Measurements from ENCODE around the gene RLF. TPM values are rescaled to one million over a fixed set of nuclear protein-coding genes. Genes with fewer than 3 reads are reported as not detected.
A peak's percentile ranks its signal among the peaks of the same experiment; 100 is the strongest.

The RLF gene
- total and polyA plus RNA-seq, 4 donors = 1.7 to 13.4 (median 6.3) TPM

DNA sequence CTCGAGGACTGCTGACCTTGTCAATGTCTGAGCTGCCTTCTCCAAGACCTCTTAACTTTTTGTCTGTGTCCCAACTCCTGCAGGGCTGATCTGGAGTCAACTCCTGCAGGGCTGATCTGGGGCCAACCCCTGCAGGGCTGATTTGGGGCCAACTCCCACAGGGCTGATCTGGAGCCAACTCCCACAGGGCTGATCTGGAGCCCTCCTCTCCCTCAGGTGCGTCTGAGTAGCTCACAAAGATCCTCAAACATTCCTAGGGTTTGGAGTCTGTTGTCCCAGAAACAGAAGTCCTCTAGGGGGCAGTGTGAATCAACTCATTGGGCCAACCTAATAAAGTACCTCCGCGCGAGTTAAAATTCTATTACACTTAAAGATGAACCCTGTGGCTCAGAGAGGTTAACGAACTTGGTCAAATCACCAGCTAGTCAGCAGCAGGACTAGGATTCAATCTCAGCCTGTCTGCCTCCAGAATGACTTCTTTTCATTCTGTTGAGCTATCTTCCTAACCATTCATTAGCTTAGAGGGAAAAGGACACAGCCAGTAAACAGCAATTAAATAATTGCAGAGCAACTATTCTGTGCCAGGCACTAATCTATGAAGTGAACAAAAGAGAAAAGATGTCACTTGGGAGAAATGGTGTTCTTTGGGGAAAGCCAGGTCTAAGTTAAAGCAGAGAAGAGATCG, 17.2 kb upstream of the RLF start:
- Histone ChIP-seq H3K4me3 (ENCODE audit: low read depth in 1 of 3, low read length in 3 of 3) (no peak overlapping the region), H3K4me1 (ENCODE audit: control insufficient read depth in 4 of 4, insufficient read depth in 4 of 4, low read length in 3 of 4) (peaks cover 0 to 3% (median 0%) of the 10 kb centered on the region in 4 donors), H3K27me3 (ENCODE audit: control insufficient read depth in 4 of 4, insufficient read depth in 4 of 4, low read length in 3 of 4) (peaks cover 0 to 4% (median 0%) of the 10 kb centered on the region in 4 donors), H3K27ac (ENCODE audit: low read depth in 1 of 2, low read length in 2 of 2) (no peak overlapping the region), H3K36me3 (ENCODE audit: control insufficient read depth in 4 of 4, insufficient read depth in 3 of 4, low read depth in 1 of 4, low read length in 3 of 4) (no peaks in the 10 kb centered on the region), H3K9ac (ENCODE audit: low read depth in 1 of 2, low read length in 2 of 2) (no peak overlapping the region), H3K9me3 (ENCODE audit: control insufficient read depth in 4 of 4, low read length in 3 of 4) (no peaks in the 10 kb centered on the region)
- 15% methylated on average over 7 of the region's 7 CpGs for WGBS
- peak; percentile 51 for DNase-seq (ENCODE audit: low spot score)
- TF ChIP-seq RAD21 (IDR thresholded peaks at IDR 0.05) (peak; percentile 91 to 92), RXRA (IDR thresholded peaks at IDR 0.05) (peak; percentile 16 to 67), HNF4A (conservative IDR thresholded peaks at IDR 0.05) (peak in 1 of 2 donors; percentile 15), EGR1 (IDR thresholded peaks at IDR 0.05; ENCODE audit: low read depth in 2 of 2) (no peak)
- TF ChIP-seq, protein P1, sequence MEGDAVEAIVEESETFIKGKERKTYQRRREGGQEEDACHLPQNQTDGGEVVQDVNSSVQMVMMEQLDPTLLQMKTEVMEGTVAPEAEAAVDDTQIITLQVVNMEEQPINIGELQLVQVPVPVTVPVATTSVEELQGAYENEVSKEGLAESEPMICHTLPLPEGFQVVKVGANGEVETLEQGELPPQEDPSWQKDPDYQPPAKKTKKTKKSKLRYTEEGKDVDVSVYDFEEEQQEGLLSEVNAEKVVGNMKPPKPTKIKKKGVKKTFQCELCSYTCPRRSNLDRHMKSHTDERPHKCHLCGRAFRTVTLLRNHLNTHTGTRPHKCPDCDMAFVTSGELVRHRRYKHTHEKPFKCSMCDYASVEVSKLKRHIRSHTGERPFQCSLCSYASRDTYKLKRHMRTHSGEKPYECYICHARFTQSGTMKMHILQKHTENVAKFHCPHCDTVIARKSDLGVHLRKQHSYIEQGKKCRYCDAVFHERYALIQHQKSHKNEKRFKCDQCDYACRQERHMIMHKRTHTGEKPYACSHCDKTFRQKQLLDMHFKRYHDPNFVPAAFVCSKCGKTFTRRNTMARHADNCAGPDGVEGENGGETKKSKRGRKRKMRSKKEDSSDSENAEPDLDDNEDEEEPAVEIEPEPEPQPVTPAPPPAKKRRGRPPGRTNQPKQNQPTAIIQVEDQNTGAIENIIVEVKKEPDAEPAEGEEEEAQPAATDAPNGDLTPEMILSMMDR (IDR thresholded peaks at IDR 0.05; ENCODE audit: low read depth, low read length, missing input control) = peak; percentile 63

- H3K27ac ChIP-seq (ENCODE audit: low read depth in 1 of 2, low read length in 2 of 2) = no peak overlapping the region
- H3K9me3 ChIP-seq (ENCODE audit: control insufficient read depth in 4 of 4, low read length in 3 of 4) = no peaks in the 10 kb centered on the region
- no peak for DNase-seq (ENCODE audit: low spot score)
- TF ChIP-seq HNF4G (IDR thresholded peaks at IDR 0.05) (no peak), ATF3 (IDR thresholded peaks at IDR 0.05) (no peak), ZBTB33 (IDR thresholded peaks at IDR 0.05) (no peak), RAD21 (IDR thresholded peaks at IDR 0.05) (no peak), YY1 (IDR thresholded peaks at IDR 0.05) (no peak), HNF4A (conservative IDR thresholded peaks at IDR 0.05) (no peak), JUND (IDR thresholded peaks at IDR 0.05) (no peak)
- 85% methylated on average over 6 of the region's 6 CpGs for WGBS
- H3K27me3 ChIP-seq (ENCODE audit: control insufficient read depth in 4 of 4, insufficient read depth in 4 of 4, low read length in 3 of 4) = no peaks in the 10 kb centered on the region
- no peaks in the 10 kb centered on the region for H3K36me3 ChIP-seq (ENCODE audit: control insufficient read depth in 4 of 4, insufficient read depth in 3 of 4, low read depth in 1 of 4, low read length in 3 of 4)
- peaks cover 0 to 3% (median 0%) of the 10 kb centered on the region in 4 donors for H3K4me1 ChIP-seq (ENCODE audit: control insufficient read depth in 4 of 4, insufficient read depth in 4 of 4, low read length in 3 of 4)
- H3K9ac ChIP-seq (ENCODE audit: low read depth in 1 of 2, low read length in 2 of 2) = no peak overlapping the region
- H3K4me3 ChIP-seq (ENCODE audit: low read depth in 1 of 3, low read length in 3 of 3) = no peak overlapping the region
Measured at GRCh38 chr1:40151457-40152079, 9.6 kb upstream of the RLF start.

- Histone ChIP-seq H3K36me3 (ENCODE audit: control insufficient read depth in 4 of 4, insufficient read depth in 3 of 4, low read depth in 1 of 4, low read length in 3 of 4) (no peaks in the 10 kb centered on the region), H3K27ac (ENCODE audit: low read depth in 1 of 2, low read length in 2 of 2) (no peak overlapping the region), H3K9ac (ENCODE audit: low read depth in 1 of 2, low read length in 2 of 2) (no peak overlapping the region), H3K4me1 (ENCODE audit: control insufficient read depth in 4 of 4, insufficient read depth in 4 of 4, low read length in 3 of 4) (peaks cover 0 to 3% (median 0%) of the 10 kb centered on the region in 4 donors), H3K9me3 (ENCODE audit: control insufficient read depth in 4 of 4, low read length in 3 of 4) (no peaks in the 10 kb centered on the region), H3K4me3 (ENCODE audit: low read depth in 1 of 3, low read length in 3 of 3) (no peak overlapping the region), H3K27me3 (ENCODE audit: control insufficient read depth in 4 of 4, insufficient read depth in 4 of 4, low read length in 3 of 4) (no peaks in the 10 kb centered on the region)
- DNase-seq (ENCODE audit: low spot score) = no peak
- TF ChIP-seq, protein P1 (IDR thresholded peaks at IDR 0.05; ENCODE audit: low read depth, low read length, missing input control) = peak; percentile 63
- TF ChIP-seq RXRA (IDR thresholded peaks at IDR 0.05) (no peak), ATF3 (IDR thresholded peaks at IDR 0.05) (no peak), RAD21 (IDR thresholded peaks at IDR 0.05) (peak; percentile 83 to 86)
- WGBS = 1% methylated on average over 2 of the region's 2 CpGs
Measured at GRCh38 chr1:40153073-40153770, 8.0 kb upstream of the RLF start.

Data from liver (tissue), 9 donors.